Peyer's patch (tissue), 4 donors: Measurements from ENCODE around the gene ADAM15. TPM values are rescaled to one million over a fixed set of nuclear protein-coding genes. Genes with fewer than 3 reads are reported as not detected.
A peak's percentile ranks its signal among the peaks of the same experiment; 100 is the strongest.

Experiments used
- DNase-seq, 3 donors: peaks; one replicate each; pipeline ENCODE4 v3.0.0-alpha.2; 2017 to 2019
- H3K27ac ChIP-seq, 4 donors: fragments of 200-600 bp; sonication (generic); one replicate each; pipeline ENCODE4 v1.5.1; 2016 to 2019
- H3K27me3 ChIP-seq, 2 donors: fragments of 200-600 bp; sonication (generic); one replicate each; pipeline ENCODE4 v1.5.1; 2019
- H3K36me3 ChIP-seq, 3 donors: fragments of 200-600 bp; sonication (generic); one replicate each; pipeline ENCODE4 v1.5.1; 2016 to 2019
- H3K4me1 ChIP-seq, 4 donors: fragments of 200-600 bp; sonication (generic); one replicate each; pipeline ENCODE4 v1.5.1; 2016 to 2019
- H3K4me3 ChIP-seq, 4 donors: fragments of 200-600 bp; sonication (generic); 1 replicate in 3 of 4; 2 replicates in 1 of 4; pipeline ENCODE4 v1.5.1; 2016 to 2019; ENCODE audit warnings: mild to moderate bottlenecking in 1 of 4
- H3K9me3 ChIP-seq, 4 donors: fragments of 200-600 bp; sonication (generic); one replicate each; pipeline ENCODE4 v1.5.1; 2016 to 2019; ENCODE audit warnings: mild to moderate bottlenecking in 1 of 4
- POLR2A ChIP-seq, 2 donors: fragments of 450-650 bp; IDR thresholded peaks; one replicate each; pipeline ENCODE4 v1.5.1; 2017; ENCODE audit warnings: antibody characterized with exemption in 2 of 2, mild to moderate bottlenecking in 2 of 2, moderate library complexity in 2 of 2
- total RNA-seq, 4 donors: library from RNA; depleted of rRNA; stranded (reverse); fragments of >200 nt; gene quantifications; one replicate each; pipeline ENCODE4 v1.1.0, GENCODE V29; 2016
- TF ChIP-seq, protein P1 (sequence below), 6 experiments: fragments of 450-650 bp in 4 of 6; fragments of 200-600 bp in 2 of 6; sonication (generic) in 1 of 6; IDR thresholded peaks; one replicate each; pipeline ENCODE4 v1.5.1; 2017 to 2019; ENCODE audit warnings: antibody characterized with exemption in 6 of 6, mild to moderate bottlenecking in 3 of 6, moderate library complexity in 1 of 6

The ADAM15 gene
- total RNA-seq, 4 donors from 2014 or later = 111 to 191 (median 126) TPM

DNA sequence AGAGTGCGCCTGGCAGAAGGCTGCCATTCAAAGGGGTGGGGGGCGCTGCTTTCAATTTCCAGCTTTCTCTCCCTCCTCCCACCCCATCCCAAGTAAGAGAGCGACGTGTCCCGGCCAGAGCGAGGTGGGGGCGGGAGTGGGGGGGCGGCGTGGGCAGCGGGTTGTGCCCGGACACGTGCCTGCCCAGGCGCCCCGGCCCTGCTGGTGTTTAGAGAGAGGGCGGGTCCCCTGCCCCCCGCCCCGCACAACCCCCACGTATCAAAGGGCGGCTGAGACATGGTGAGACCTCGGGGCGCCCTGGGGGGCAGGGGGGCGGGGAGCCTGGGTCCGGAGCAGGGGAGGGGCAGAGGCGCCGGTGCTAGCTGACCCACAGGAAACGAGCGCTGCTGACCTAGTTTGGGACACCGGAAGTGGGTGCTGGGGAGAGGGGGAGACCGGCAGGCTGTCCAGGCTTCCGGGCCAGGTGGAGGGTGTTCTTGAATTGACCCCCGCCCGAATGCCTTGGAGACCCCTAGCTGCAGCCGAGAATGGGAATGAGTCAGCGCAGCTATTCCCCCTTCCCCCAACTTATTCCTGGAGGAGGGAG is 47.3 kb upstream of the ADAM15 start:
- H3K27ac ChIP-seq = peak overlapping the region; percentile 94 to 99 (median 96)
- peak; percentile 54 to 88 (median 86) for DNase-seq
- peaks cover 0 to 2% (median 0%) of the 10 kb centered on the region in 3 donors for H3K36me3 ChIP-seq
- H3K9me3 ChIP-seq = no peaks in the 10 kb centered on the region
- no peaks in the 10 kb centered on the region for H3K27me3 ChIP-seq
- TF ChIP-seq, protein P1, sequence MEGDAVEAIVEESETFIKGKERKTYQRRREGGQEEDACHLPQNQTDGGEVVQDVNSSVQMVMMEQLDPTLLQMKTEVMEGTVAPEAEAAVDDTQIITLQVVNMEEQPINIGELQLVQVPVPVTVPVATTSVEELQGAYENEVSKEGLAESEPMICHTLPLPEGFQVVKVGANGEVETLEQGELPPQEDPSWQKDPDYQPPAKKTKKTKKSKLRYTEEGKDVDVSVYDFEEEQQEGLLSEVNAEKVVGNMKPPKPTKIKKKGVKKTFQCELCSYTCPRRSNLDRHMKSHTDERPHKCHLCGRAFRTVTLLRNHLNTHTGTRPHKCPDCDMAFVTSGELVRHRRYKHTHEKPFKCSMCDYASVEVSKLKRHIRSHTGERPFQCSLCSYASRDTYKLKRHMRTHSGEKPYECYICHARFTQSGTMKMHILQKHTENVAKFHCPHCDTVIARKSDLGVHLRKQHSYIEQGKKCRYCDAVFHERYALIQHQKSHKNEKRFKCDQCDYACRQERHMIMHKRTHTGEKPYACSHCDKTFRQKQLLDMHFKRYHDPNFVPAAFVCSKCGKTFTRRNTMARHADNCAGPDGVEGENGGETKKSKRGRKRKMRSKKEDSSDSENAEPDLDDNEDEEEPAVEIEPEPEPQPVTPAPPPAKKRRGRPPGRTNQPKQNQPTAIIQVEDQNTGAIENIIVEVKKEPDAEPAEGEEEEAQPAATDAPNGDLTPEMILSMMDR (IDR thresholded peaks at IDR 0.05) = peak in 1 of 6 experiments; percentile 3
- TF ChIP-seq POLR2A (IDR thresholded peaks at IDR 0.05) = peak in 1 of 2 donors; percentile 63
- H3K4me1 ChIP-seq = peaks cover 3 to 55% (median 35%) of the 10 kb centered on the region in 4 donors
- H3K4me3 ChIP-seq = peak overlapping the region; percentile 70 to 91 (median 83)

DNA sequence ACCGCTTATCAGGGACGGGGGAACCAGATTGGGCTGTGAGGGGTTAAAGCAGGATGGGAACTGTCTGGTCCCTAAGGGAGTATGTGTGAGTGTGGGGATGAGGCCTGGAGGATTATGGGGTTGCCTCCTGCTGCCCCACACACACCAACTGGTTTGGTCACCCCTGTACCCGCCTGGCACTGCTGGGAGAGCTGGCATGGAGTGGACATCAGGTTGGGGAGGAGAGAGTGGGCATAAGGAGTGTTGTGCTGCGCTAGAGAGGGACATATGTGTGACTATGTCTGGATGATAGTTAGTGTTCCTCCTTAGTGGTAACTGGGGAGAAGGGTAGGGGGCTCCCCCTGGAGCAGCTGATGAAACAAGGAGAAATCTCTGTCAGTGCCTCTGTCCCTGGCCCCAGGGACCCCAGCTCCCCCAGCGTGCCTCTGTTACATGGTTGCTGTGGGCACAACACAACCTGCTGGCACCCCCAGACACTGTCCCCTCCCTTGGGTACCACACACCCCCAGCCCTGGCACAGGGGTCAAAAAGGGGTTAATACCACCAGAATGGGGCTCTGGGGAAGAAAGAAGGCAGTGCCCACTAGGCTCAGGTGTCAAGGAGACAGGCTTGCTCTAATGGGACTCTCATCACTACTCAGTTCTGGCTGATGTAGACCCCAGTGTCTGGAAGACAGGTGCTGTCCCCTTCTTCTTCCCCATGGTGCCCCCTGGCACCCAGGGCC is 46.6 kb upstream of the ADAM15 start:
- Histone ChIP-seq H3K9me3 (no peaks in the 10 kb centered on the region), H3K27ac (peak overlapping the region; percentile 94 to 99 (median 96)), H3K36me3 (peaks cover 0 to 7% (median 0%) of the 10 kb centered on the region in 3 donors), H3K27me3 (no peaks in the 10 kb centered on the region), H3K4me3 (peak overlapping the region; percentile 70 to 91 (median 83)), H3K4me1 (peaks cover 3 to 48% (median 35%) of the 10 kb centered on the region in 4 donors)
- TF ChIP-seq POLR2A (IDR thresholded peaks at IDR 0.05) = no peak
- no peak for DNase-seq

DNA sequence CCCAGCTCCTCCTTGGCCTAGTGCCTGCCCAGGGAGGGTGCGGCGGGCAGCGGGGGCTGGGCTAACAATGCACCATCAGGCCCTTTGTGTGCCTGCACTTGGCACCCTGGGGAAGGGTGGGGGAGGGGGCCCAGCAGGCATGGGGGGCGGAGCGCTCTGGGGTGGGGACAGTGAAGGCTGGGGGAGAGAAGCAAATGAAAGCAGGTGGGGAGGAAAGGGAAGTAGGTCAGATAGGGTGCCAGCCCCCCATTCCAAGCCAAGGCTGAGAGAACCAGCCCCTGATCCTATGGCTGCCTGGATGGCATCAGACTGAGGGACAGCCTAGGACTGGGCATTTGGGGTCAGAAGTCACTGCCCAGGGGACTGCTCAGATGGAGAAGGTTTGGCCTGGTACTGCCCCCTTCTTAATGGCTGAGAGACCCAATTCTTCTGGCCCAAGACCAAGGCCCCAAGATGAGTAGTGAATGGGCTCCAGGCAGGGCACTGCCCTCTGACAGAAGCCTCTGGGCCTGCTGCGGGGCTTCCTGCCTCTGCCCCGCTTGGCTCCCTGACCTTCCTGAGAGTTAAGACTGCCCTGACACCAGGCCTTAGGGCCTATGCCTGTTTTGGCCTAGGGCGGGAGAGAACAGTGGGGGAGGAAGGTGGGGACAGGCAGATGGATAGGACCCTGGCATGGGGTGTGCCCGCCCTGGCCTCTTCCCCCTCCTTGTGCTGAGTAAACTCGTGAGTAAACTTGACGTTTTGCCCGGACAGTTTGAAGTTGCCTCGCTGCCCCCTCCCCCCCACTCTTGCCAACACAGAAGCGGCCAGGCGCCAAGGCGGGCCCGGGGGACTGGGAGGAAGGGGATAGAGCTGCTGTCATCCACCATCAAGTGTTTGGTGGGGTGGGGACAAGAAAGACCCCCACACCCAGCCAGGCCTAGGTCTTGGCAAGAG is 45.8 kb upstream of the ADAM15 start:
- DNase-seq = peak; percentile 75 to 87 (median 85)
- peak overlapping the region; percentile 94 to 99 (median 96) for H3K27ac ChIP-seq
- no peaks in the 10 kb centered on the region for H3K27me3 ChIP-seq
- peak overlapping the region; percentile 70 to 91 (median 83) for H3K4me3 ChIP-seq
- H3K36me3 ChIP-seq = peaks cover 0 to 7% (median 0%) of the 10 kb centered on the region in 3 donors
- no peaks in the 10 kb centered on the region for H3K9me3 ChIP-seq
- peaks cover 3 to 47% (median 37%) of the 10 kb centered on the region in 4 donors for H3K4me1 ChIP-seq
- TF ChIP-seq, protein P1 (IDR thresholded peaks at IDR 0.05) = no peak
- TF ChIP-seq POLR2A (IDR thresholded peaks at IDR 0.05) = peak; percentile 33 to 51

DNA sequence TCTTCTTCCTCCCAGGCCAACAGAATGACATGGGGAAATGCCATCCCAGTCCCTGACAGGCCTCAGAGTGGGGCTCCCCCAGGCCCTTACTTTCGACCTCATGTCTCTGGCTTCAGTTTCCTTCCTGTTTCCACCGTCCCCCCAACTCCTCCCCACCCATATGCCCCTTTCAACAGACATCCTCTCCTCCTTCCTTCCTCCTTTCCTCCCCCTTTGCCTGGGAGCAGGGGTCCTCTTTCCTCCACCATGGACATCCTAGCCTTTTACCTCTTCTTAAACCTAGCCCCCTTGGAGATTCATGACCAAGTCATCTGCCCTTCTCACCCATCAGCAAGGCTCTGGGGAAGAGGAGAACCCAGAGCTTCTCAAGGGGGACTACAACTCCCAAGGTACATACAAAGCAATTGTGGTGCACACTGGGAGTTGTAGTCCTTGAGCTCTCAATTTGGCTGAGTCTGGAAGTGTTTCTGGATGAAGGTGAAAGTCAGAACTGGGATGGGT is 44.5 kb upstream of the ADAM15 start:
- H3K36me3 ChIP-seq = peaks cover 0 to 7% (median 0%) of the 10 kb centered on the region in 3 donors
- H3K9me3 ChIP-seq = no peaks in the 10 kb centered on the region
- TF ChIP-seq POLR2A (IDR thresholded peaks at IDR 0.05) = no peak
- TF ChIP-seq, protein P1 (IDR thresholded peaks at IDR 0.05) = no peak
- peaks cover 6 to 60% (median 49%) of the 10 kb centered on the region in 4 donors for H3K4me1 ChIP-seq
- peak in 2 of 3 donors; percentile 59 to 70 for DNase-seq
- H3K27ac ChIP-seq = peak overlapping the region; percentile 94 to 99 (median 96)
- H3K27me3 ChIP-seq = no peaks in the 10 kb centered on the region
- peak overlapping the region in 1 of 4 donors; percentile 9 for H3K4me3 ChIP-seq

DNA sequence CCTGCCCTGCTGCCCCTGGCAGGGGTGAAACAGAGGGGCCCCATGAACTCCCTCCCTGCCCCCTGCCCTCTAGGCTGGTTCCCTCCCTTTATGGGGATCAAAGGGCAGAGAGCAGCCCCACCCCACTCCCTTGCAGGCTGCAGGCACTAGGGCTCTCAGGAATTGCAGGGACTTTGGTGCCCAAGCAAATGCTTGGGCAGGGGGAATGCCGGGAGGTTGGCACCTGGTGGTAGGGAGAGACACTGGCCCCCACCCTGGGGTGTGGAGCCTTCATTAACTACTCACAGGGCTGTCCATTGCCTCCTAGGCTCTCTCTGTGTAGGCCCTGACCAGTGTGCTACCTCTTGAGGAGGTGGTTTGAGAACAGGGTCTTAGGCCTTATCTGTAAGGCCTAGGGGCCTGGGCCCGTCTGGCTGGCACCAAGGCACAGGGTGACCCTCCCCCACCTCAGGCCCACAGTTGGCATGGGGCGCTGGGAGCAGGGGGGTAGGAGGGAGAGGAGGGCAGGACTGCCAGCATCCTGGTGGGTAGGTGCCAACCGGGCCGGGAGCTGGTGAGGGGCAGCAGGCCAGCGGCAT is 43.8 kb upstream of the ADAM15 start:
- Histone ChIP-seq H3K36me3 (peaks cover 0 to 7% (median 0%) of the 10 kb centered on the region in 3 donors), H3K9me3 (no peaks in the 10 kb centered on the region), H3K27ac (peak overlapping the region; percentile 94 to 99 (median 96)), H3K4me3 (peak overlapping the region in 2 of 4 donors; percentile 55 to 63), H3K4me1 (peaks cover 6 to 67% (median 54%) of the 10 kb centered on the region in 4 donors), H3K27me3 (no peaks in the 10 kb centered on the region)
- peak in 2 of 3 donors; percentile 89 to 92 for DNase-seq
- TF ChIP-seq, protein P1 (IDR thresholded peaks at IDR 0.05) = peak in 3 of 6 experiments; percentile 44 to 47 (median 45)
- TF ChIP-seq POLR2A (IDR thresholded peaks at IDR 0.05) = peak; percentile 83 to 92
